Gastrocnemius medialis (tissue), 4 donors: ENCODE measurements around the gene AIMP2. TPM values are rescaled to one million over a fixed set of nuclear protein-coding genes. Genes with fewer than 3 reads are reported as not detected.

ENCODE experiments used
- ATAC-seq, 2 donors: fragments of 150-250 bp; one replicate each; pipeline ENCODE4 v1.9.1; 2016
- DNase-seq, 2 donors: peaks; one replicate each; pipeline ENCODE4 v3.0.0-alpha.2; 2019
- H3K27ac ChIP-seq, 4 donors: fragments of 200-600 bp; sonication (generic); 1 replicate in 1 of 4; 2 replicates in 3 of 4; pipeline ENCODE4 v1.5.1; 2016 to 2018; ENCODE audit warnings: mild to moderate bottlenecking in 2 of 4, moderate library complexity in 1 of 4
- H3K27me3 ChIP-seq, 3 donors: fragments of 200-600 bp; sonication (generic) in 2 of 3; 1 replicate in 1 of 3; 2 replicates in 2 of 3; pipeline versions ENCODE4 v1.5.1 to v1.6.0; 2016 to 2019; ENCODE audit warnings: mild to moderate bottlenecking in 1 of 3, moderate library complexity in 1 of 3
- H3K36me3 ChIP-seq, 2 donors: fragments of 200-600 bp; sonication (generic) in 1 of 2; one replicate each; pipeline ENCODE4 v1.5.1; 2017 to 2018
- H3K4me1 ChIP-seq, 2 donors: fragments of 200-600 bp; sonication (generic) in 1 of 2; one replicate each; pipeline ENCODE4 v1.5.1; 2016 to 2017; ENCODE audit warnings: mild to moderate bottlenecking in 2 of 2
- H3K4me3 ChIP-seq, 4 donors: fragments of 200-600 bp; sonication (generic) in 3 of 4; 1 replicate in 1 of 4; 2 replicates in 3 of 4; pipeline ENCODE4 v1.5.1; 2016 to 2019; ENCODE audit warnings: mild to moderate bottlenecking in 2 of 4
- H3K9me3 ChIP-seq, 3 donors: fragments of 200-600 bp; sonication (generic) in 2 of 3; 1 replicate in 1 of 3; 2 replicates in 2 of 3; pipeline ENCODE4 v1.5.1; 2016 to 2019
- CTCF ChIP-seq, 5 experiments: fragments of 450-650 bp in 3 of 5; fragments of 200-600 bp in 2 of 5; sonication (generic) in 2 of 5; IDR thresholded peaks in 4 of 5; conservative IDR thresholded peaks in 1 of 5; 1 replicate in 4 of 5; 2 replicates in 1 of 5; pipeline ENCODE4 v1.5.1; 2016 to 2019; ENCODE audit warnings: antibody characterized with exemption in 5 of 5, mild to moderate bottlenecking in 3 of 5, moderate library complexity in 3 of 5
- POLR2A ChIP-seq, 2 donors: fragments of 450-650 bp; IDR thresholded peaks; one replicate each; pipeline ENCODE4 v1.6.1; 2017; ENCODE audit warnings: antibody characterized with exemption in 2 of 2, mild to moderate bottlenecking in 2 of 2, moderate library complexity in 2 of 2
- in situ Hi-C, 4 donors: fragments of 200-750 bp; cut with MboI; loops; one replicate each; pipeline versions ENCODE4 v1.15.0 to v1.8.0; 2017; ENCODE audit warnings: low sequenced_read_pairs in 4 of 4
- intact Hi-C: fragments of 100-400 bp; cut with DNase I; formaldehyde crosslinking; loops from one replicate; pipeline ENCODE4 v1.15.1; 2023; ENCODE audit warnings: low total_unique reads
- total RNA-seq, 4 donors: library from RNA; depleted of rRNA; stranded (reverse); fragments of >200 nt; gene quantifications; one replicate each; pipeline versions ENCODE4 v1.1.0 to v1.2.3, GENCODE V29; 2016

The AIMP2 gene
- total RNA-seq, 4 donors from 2014 or later, result 99.1 to 272 (median 194) TPM

- no peaks in the 10 kb centered on the region for H3K9me3 ChIP-seq
- H3K4me1 ChIP-seq, result peaks cover 74 to 81% of the 10 kb centered on the region in 2 donors
- TF ChIP-seq POLR2A (IDR thresholded peaks at IDR 0.05), result no peak
- TF ChIP-seq CTCF (IDR thresholded peaks at IDR 0.05 in 4 of 5, conservative IDR thresholded peaks at IDR 0.05 in 1 of 5), result no peak
- H3K4me3 ChIP-seq, result peak overlapping the region in 1 of 4 donors; percentile 56
- H3K27me3 ChIP-seq, result no peaks in the 10 kb centered on the region
- in situ Hi-C loops (no loop called here), intact Hi-C loops (no loop called here)
- peak in 1 of 2 donors; percentile 40 for DNase-seq
- ATAC-seq, result peak in 1 of 2 donors; percentile 37
- H3K27ac ChIP-seq, result peak overlapping the region; percentile 89 to 98 (median 92)
- peaks cover 0 to 14% of the 10 kb centered on the region in 2 donors for H3K36me3 ChIP-seq
Observed at GRCh38 chr7:6012355-6013104, 3.5 kb downstream of the AIMP2 start.

- ATAC-seq (peak; percentile 53 to 84), DNase-seq (peak; percentile 88 to 95)
- peaks cover 56 to 64% of the 10 kb centered on the region in 2 donors for H3K4me1 ChIP-seq
- H3K27me3 ChIP-seq, result no peaks in the 10 kb centered on the region
- H3K9me3 ChIP-seq, result no peaks in the 10 kb centered on the region
- peaks cover 0 to 47% of the 10 kb centered on the region in 2 donors for H3K36me3 ChIP-seq
- H3K4me3 ChIP-seq, result peak overlapping the region in 2 of 4 donors; percentile 2 to 36
- intact Hi-C loops, result no loop called here
- H3K27ac ChIP-seq, result peak overlapping the region; percentile 89 to 98 (median 92)
- TF ChIP-seq CTCF (IDR thresholded peaks at IDR 0.05 in 4 of 5, conservative IDR thresholded peaks at IDR 0.05 in 1 of 5) (no peak), POLR2A (IDR thresholded peaks at IDR 0.05) (no peak)
- in situ Hi-C loops, result no loop called here
Observed at GRCh38 chr7:6015917-6016652, 7.0 kb downstream of the AIMP2 start.

- in situ Hi-C loops, result no loop called here
Observed at GRCh38 chr7:6016653-6016966, 7.5 kb downstream of the AIMP2 start.

More at GRCh38 chr7:6016653-6016966, 7.5 kb downstream of the AIMP2 start:
- intact Hi-C loops, result no loop called here
- H3K27ac ChIP-seq, result peak overlapping the region; percentile 89 to 98 (median 92)
- H3K4me3 ChIP-seq, result peak overlapping the region in 1 of 4 donors; percentile 21
- DNase-seq (peak; percentile 85 to 92), ATAC-seq (peak in 1 of 2 donors; percentile 79)
- H3K9me3 ChIP-seq, result no peaks in the 10 kb centered on the region
- TF ChIP-seq CTCF (IDR thresholded peaks at IDR 0.05 in 4 of 5, conservative IDR thresholded peaks at IDR 0.05 in 1 of 5) (no peak), POLR2A (IDR thresholded peaks at IDR 0.05) (peak in 1 of 2 donors; percentile 57)
- H3K4me1 ChIP-seq, result peaks cover 54 to 59% of the 10 kb centered on the region in 2 donors
- no peaks in the 10 kb centered on the region for H3K27me3 ChIP-seq
- peaks cover 0 to 51% of the 10 kb centered on the region in 2 donors for H3K36me3 ChIP-seq
